HG03280 (cell line): Measurements from ENCODE around the gene BICDL2.
A peak's percentile ranks its signal among the peaks of the same experiment; 100 is the strongest.
"Not testable (repeated sequence)": the region's sequence is repeated elsewhere in the genome, so short reads cannot be mapped to it uniquely, and the experiment has no call there.

Experiments
- ATAC-seq: cut with Tn5 transposase; IDR thresholded peaks from one replicate; pipeline ENCODE4 v1.9.1; 2021; ENCODE audit warnings: mild to moderate bottlenecking, moderate library complexity; ENCODE audit not compliant: unreplicated experiment

BICDL2 gene

DNA sequence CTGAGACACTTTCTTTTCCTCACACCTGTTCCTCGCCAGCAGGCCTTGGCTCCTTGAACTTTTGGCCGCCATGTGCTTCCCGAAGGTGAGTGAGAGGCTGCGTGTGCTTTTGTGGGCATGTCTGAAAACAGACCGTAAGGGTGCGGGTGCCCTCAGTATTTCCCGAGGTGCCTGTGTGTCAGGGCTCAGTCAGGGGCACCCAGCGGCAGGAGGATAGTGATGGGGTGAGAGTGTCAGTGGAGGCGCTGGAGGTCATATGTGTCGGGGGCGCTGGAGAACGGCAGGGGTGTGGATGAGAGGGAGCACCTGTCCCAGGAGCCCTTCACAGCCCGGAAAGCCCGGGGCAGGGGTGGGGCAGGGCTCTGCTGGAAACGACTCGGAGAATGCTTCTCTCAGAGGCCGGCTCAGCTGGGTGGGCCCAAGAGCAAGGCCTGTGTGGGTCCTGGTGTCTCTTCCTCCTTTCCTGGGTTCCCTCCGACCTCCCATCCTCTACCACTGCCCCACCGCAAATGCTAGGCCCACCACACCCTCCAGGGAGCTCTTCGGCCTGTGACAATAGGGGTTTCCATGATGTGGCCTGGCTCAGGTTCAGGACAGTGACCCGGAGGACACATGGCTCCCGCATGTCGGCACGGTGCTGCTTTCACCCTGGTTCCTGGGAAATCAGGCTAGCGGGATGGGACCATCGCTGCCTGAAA, 29.1 kb upstream of the BICDL2 start:
- no peak for ATAC-seq

DNA sequence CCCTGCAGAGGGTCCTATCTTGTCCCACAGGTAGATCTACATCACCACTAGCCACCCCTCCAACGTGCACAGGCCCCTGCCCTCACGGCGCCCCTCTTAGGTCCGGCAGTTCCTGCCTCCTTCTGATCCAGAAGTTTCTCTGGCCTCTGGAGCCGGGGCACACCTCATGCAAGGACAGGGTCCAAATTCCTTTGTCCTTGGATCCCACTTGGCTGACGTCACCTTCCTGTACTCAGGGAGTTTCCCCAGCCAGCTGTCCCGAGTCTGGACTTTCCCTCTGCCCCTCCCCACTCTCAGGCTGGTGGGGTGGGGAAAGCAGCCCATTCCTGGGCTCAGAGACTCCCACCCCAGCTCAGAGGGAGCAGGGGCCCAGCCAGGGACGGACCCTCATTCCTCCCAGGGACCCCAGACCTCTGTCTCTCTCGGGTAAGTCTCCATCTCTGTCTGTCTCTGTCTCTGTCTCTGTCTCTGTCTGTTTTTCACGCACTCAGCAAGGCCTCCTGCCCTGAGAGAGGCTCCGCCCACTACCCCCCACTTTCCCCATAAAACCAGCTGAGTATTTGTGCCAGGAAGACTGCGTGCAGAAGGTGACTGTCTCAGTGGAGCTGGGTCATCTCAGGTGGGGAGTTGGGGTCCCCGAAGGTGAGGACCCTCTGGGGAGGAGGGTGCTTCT, 28.5 kb upstream of the BICDL2 start, which contains the start of gene IL32:
IL32 (plus strand) TSS at position 572 of the 673 bp plus-strand sequence. CDS start 172 bp downstream, outside the sequence.
- no peak for ATAC-seq

DNA sequence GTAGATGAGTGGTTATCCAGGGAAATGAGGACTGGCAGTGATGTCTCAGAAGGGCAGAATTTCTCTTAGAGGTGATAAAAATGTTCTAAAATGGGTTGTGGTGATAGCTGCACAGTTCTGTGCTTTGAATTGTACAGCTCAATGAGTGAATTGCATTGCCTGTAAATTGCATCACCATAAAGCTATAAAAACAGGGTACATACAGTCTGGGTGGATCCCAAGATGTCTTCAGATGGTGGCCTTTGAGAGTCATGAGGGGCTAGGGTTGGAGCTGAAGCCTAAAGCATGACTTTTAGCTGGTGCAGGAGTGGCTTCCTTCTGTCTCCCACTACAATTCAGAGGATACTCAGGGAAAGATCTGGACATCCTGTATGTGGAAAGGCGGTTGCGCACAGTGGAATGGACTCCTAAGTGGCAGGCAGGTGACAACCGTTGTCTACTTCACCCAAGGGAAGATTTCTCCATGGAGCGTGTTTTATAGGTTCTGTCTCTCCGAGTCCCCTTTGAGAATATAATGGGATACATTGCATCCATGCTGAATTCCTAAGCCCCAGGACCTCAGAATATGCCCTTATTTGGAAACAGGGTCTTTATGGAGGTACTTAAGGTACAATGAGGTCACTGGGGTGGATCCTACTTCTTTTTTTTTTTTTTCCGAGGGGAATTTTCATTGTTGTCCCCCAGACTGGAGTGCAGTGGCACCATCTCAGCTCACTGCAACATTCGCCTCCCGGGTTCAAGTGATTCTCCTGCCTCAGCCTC, 27.1 kb upstream of the BICDL2 start:
- ATAC-seq, result no peak

DNA sequence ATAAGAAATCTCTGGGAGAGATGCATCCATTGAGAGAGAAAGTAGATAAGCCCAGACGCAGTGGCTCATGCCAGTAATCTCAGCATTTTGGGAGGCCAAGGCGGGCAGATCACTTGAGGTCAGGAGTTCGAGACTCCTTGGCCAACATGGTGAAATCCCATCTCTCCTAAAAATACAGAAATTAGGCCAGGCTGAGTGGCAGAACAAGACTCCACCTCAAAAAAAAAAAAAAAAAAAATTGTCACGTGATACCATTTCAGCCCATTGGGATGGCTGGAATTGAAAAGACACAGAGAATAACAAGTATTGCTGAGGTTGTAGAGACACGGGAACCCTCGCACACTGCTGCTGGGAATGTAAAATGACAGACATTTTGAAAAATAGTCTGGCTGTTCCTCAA, 25.8 kb upstream of the BICDL2 start:
- no peak for ATAC-seq

DNA sequence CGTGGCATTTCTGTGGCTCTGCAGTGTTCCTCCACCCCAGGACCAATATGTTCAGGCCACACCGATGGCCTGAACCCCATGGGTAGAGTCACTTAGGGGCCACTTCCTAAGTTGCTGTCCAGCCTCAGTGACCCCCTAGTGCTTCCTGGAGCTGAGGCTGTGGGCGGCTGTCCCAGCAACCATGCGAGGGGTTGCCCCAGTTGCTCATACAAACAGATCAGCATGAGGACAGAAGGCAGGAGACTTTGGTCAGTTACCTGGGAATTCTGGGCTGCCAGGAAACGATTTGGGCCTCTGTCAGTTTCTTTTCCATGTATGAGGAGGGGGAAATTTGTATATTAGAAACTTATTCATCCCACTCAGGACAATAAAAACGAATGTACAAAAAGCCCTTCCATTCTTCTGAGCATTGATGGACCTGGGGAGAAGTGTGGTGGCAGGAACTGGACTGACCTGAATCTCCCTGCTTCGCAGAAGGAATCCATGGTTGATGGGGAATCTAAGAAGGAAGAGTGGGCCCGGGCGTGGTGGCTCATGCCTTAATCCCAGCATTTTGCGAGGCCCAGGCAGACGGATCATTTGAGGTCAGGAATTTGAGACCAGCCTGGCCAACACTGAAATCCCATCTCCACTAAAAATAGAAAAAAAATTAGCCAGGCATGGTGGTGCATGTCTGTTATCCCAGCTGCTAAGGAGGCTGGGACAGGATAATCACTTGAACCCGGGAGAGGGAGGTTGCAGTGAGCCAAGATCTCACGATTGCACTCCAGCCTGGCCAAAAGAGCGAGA, 23.8 kb upstream of the BICDL2 start:
- ATAC-seq, result no peak

DNA sequence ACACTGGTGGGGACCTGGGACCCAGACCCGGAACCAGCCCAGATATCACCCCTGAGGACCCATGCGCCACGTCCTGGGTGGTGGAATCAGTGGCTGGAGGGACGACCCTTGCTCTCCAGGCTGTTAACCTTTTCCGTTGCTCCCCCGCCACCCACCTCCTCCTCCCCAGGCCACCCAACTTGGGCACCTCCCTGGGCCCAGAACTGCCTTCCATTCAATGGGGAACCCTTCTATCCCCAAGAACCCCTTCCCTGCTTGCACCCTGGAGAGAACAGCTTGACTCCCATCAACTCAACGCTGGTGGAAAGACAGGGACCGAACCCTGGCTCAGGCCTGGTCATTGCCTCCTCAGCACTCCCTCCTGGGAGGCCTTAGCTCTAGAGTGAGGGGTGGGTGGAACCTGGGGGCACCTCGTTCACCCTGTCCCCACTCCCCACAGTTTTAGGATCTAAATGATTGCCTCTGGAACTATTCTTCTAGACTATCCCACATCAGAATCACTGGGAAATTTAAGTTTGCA, 23.0 kb upstream of the BICDL2 start:
- ATAC-seq, result no peak

DNA sequence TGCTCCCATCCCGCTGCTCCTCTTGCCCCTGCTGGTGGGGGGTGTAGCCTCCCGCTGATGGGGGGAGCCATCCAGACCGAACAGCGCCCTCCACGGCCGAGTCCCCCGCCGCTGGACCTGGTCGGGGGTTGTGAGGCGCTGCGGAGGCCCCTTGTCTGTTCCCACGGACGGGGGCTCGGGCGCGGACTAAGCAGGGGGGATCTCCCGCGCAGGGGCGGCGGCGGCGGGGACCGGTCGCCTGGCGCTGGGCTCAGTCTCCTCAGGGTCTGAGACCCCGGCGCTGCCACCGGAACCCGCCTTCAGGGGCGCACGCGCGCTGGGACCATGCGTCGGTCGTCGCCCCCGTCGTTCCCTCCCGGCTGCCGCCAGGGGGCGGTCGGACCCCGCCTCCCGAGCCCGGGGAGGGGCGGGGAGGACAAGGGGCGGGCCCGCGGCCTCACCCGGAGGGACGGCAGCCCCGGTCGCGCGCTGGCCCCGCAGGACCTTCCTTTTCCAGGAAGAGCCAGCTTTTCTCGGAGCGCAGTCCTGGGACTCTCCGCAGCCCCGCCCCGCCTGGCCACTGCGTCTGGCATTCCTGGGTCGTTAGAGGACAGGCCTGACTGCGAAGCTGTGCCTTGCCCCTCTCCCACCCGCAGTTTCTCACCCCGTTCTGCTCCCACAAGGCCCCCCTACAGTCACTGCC, 22.4 kb upstream of the BICDL2 start:
- peak; percentile 84 for ATAC-seq

DNA sequence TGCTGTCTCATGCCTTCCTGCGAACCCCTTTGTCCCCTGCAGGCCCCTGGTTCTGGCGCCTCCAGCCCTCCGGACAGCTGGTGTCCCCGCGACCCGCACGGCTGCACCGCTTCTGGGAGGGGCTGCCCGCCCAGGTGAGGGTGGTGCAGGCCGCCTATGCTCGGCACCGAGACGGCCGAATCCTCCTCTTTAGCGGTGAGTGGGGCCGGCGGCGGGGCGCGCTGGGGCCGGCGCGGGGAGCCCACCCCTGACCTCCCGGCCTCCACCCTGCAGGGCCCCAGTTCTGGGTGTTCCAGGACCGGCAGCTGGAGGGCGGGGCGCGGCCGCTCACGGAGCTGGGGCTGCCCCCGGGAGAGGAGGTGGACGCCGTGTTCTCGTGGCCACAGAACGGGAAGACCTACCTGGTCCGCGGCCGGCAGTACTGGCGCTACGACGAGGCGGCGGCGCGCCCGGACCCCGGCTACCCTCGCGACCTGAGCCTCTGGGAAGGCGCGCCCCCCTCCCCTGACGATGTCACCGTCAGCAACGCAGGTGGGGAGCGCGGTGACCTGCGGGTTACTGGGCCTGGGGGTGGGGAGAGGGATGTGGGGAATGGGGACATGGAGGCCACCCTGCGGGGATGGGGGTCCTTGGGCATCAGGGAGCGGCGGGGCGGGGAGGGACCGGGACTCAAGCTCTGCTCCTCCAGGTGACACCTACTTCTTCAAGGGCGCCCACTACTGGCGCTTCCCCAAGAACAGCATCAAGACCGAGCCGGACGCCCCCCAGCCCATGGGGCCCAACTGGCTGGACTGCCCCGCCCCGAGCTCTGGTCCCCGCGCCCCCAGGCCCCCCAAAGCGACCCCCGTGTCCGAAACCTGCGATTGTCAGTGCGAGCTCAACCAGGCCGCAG, 21.6 kb upstream of the BICDL2 start:
- ATAC-seq, result peak; percentile 20

DNA sequence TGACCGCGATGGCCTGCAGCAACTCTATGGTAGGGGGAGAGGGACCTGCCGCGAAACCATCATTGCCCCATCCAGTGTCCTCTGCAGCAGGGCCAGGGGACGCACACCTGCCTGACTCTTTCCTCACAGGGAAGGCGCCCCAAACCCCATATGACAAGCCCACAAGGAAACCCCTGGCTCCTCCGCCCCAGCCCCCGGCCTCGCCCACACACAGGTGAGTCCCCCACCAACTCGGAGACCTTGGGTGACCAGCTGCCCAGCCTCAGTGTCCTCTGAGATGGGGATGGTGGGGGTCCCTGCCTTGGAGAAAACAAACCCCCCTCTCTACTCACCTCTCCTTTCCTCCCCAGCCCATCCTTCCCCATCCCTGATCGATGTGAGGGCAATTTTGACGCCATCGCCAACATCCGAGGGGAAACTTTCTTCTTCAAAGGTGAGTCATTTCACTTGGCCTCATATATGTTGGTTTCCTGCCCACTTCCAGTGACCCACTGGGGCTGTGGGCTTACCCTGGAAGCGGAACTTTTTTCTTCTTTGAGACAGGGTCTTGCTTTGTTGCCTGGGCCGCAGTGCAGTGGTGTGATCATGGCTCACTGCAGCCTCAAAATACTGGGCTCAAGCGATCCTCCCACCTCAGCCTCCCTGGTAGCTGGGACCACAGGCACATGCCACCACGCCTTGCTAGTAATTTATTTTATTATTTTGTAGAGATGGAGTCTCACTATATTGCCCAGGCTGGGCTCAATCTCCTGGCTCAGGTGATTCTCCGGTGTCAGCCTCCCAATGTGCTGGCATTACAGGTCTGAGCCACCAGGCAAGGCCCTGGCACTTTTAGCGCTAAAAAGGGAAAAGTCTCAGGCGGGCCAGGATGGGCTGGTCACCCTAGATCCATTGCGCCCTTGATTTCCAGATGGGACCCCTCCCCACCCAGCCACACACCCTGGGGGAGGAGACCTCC, 20.7 kb upstream of the BICDL2 start:
- no peak for ATAC-seq

DNA sequence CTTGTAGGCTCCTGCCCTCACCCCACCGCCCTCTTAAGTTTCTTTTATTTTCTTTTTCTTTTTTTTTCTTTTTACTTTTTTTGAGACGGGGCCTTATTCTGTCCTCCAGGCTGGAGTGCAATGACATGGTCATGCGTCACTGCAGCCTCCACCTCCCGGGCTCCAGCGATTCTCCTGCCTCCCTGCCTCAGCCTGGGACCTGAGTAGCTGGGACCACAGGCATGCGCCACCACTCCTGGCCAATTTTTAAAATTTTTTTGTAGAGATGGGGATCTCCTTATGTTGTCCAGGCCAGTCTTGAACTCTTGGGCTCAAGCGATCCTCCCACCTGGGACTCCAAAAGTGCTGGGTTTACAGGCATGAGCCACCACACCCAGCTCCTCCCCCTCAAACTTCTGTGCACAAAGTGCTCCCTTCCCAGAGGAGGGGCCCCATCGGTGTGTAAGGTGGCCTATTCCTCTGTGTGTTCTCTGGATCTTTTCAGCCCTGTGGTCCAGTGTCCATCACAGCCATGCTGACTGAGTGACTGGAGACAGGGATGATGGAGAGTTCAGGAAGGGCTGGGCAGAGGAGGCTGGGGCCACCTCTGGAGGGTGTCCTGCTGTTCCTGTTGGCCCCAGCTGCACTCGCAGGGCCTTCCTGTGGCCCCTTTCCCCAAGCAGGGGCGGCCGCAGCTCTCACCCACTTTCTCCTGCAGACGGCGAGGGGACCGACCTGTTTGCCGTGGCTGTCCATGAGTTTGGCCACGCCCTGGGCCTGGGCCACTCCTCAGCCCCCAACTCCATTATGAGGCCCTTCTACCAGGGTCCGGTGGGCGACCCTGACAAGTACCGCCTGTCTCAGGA, 19.8 kb upstream of the BICDL2 start:
- ATAC-seq, result no peak

DNA sequence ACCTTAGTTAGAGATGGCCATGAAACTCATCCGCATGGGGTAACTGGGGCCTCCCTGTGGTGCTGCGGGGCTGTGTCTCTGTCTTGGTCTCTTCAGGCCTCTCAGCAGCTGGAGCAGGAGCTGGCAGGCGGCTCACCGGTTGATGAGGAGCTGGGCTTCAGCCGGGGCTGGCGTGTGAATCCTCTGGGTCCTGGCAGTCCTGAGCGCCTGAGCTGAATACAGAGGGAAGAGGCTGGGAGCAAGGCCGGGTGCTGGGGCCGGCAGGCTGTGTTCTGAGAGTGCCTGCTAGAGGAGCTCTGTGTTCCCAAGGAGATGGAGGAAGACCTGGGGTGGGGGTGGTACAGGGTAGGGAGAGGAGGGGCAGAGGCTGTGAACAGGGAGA, 19.0 kb upstream of the BICDL2 start:
- not testable (repeated sequence) for ATAC-seq

DNA sequence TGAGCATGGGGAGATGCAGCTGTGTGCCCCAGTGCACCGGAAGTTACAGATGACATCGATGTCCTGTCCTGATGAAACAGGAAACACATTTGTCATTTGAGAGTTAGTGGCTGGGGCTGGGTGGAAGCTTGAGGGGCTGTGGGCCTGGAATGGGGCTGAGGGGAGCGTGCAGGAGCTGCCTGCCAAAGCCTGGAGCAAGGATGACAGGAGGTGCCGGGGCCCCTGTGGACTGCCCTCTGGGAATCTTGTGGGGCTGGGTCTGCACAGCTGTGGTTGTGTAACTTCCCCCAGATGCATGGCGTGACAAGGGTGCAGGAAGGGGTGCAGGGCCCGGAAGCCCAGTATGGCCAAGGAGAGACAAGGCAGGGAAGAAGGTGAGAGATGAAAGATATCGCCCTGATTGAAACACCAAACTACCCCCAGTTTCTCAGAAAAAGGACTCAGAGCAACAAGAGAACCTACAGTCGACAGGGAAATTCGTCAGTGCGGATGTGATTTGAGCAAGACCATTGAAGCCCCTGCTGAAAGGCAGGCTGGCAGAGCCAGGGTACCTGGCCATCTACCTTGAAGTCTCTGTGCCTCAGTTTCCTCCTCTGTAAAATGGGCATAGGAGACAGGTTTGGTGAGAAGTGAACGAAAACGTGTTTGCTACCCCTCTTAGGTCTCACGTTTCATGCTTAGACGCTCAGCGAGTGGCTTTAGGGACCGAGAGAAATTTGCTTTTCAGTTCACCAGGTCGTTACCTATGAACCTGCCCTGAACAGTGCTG, 18.4 kb upstream of the BICDL2 start:
- no peak for ATAC-seq

DNA sequence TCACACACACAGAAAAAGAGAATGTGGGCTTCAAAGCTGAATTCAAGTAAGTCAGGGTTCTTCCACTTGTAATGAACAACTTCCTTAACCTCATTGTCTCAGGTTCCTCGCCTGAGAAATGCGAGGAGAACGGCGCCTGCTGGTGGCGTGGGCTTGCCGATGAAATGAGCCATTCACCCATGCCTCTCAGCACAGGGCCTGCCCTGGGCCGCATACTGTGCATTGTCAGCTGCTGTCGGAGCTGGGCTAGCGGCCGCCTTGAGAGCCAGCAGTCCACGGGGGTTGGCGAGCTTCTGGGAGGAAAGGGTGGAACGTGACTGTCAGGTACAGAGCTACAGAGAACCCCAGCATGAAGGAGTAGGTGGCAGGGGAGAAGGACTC, 16.6 kb upstream of the BICDL2 start:
- ATAC-seq, result not testable (repeated sequence)

DNA sequence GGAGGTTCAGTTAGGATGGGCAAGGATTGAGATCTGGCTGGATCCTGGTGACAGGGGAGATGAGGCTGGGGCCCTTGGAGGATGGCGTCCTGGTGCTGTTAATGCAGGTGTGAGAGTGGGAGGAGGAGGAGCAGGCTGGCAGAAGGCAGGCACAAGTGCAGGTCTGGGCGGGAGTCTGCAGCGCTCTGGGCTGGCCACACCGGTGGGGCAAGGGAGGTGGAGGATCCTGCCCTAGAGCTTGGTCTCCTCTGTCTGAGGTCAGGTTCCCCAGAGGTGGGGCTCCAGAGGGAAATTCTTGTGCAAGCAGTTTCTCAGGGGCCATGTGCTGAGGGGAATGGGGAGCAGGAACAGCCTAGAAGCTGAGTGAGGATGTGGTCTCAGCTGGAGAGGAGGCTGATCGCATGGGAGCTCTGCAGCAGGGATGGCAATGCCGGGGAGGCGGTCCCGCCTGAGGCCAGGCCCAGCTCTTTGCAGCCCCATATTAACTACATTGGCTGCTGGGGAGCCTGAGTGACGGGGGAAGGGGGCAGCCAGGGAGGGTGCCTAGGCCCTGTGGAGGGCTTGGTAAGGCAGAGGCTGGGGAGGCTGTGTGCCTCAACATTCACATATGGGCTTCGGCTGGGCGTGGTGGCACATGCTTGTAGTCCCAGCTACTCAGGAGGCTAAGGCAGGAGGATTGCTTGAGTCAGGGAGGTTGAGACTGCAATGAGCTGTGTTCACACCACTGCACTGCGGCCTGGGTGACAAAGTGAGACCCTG, 16.0 kb upstream of the BICDL2 start:
- not testable (repeated sequence) for ATAC-seq

DNA sequence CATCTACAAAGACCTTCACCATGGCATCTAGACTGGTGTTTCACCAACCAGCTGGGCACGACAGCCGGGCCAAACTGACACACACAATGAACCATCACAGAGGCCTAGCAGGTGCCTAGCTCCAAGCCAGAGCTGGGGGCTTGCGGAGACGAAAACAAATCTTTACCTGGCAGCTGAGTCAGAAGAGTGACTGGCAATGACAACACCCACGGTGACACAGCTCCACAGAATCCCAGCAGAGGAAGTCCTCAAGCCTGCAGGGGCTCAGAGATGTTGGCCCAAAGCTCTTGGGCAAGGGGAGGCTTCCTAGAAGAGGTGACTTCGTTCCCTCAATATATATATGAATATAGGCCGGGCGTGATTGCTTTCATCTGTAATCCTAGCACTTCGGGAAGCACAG, 14.8 kb upstream of the BICDL2 start:
- no peak for ATAC-seq

DNA sequence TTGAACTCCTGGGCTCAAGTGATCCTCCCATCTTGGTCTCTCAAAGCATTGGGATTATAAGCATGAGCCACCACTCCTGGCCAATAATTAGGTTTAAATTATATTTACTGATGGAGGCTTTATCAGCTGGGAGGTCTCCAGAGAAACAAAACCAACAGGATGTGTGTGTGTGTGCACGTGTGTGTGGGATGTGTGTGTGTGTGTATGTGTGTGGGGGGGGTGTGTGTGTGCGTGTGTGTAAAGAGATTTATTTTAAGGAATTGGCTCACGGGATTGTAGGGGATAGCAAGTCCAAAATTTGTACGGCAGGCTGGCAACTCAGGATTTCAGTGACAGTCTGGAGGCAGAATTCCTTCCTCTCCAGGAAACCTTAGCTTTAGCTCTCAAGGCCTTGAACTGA, 14.3 kb upstream of the BICDL2 start:
- ATAC-seq, result no peak
